HG02571 (cell line): ENCODE measurements around the gene TM4SF4.

Experiments
- ATAC-seq: cut with Tn5 transposase; IDR thresholded peaks from one replicate; pipeline ENCODE4 v1.9.1; 2021; ENCODE audit warnings: mild to moderate bottlenecking, moderate library complexity; ENCODE audit not compliant: unreplicated experiment

Gene TM4SF4

GRCh38 chr3:149542375-149543312 is 68.1 kb downstream of the TM4SF4 start:
- ATAC-seq, result no peak

GRCh38 chr3:149545049-149545448 is 70.6 kb downstream of the TM4SF4 start:
- ATAC-seq, result no peak

GRCh38 chr3:149547413-149547812 is 72.9 kb downstream of the TM4SF4 start:
- ATAC-seq, result no peak

GRCh38 chr3:149547954-149548668 is 73.6 kb downstream of the TM4SF4 start:
- no peak for ATAC-seq

- ATAC-seq, result no peak
Measured at GRCh38 chr3:149548669-149549065, 74.2 kb downstream of the TM4SF4 start.

- no peak for ATAC-seq
Measured at GRCh38 chr3:149551500-149551899, 77.0 kb downstream of the TM4SF4 start.

GRCh38 chr3:149552700-149553099 is 78.2 kb downstream of the TM4SF4 start:
- no peak for ATAC-seq
